Brain microvascular endothelial cell (primary cell): ENCODE measurements around the gene PKIG.

Experiments used
- DNase-seq: peaks from one replicate; pipeline ENCODE4 v3.0.0-alpha.2; 2020
- H3K27ac ChIP-seq: fragments of 250-450 bp; sonication (Bioruptor Pico); 2 replicates; pipeline ENCODE4 v1.5.1; 2020; ENCODE audit warnings: mild to moderate bottlenecking, moderate library complexity
- H3K27me3 ChIP-seq: fragments of 250-450 bp; sonication (Bioruptor Pico); replicated peaks from 2 replicates; pipeline ENCODE4 v1.5.1; 2020; ENCODE audit warnings: mild to moderate bottlenecking
- H3K36me3 ChIP-seq: fragments of 250-450 bp; sonication (Bioruptor Pico); replicated peaks from 2 replicates; pipeline ENCODE4 v1.5.1; 2020; ENCODE audit warnings: mild to moderate bottlenecking
- H3K4me3 ChIP-seq: 2 replicates; pipeline ENCODE4 v1.5.1; 2011; ENCODE audit warnings: low read depth, mild to moderate bottlenecking, control low read depth, low read length, moderate library complexity
- CTCF ChIP-seq: IDR thresholded peaks from 2 replicates; pipeline ENCODE4 v1.5.1; 2011; ENCODE audit warnings: low read depth, mild to moderate bottlenecking, moderate library complexity, low read length, control low read depth, inconsistent platforms; ENCODE audit errors: missing control alignments
- in situ Hi-C: cut with HindIII; loops from 2 replicates; pipeline ENCODE4 v1.10.0; 2017; ENCODE audit warnings: low sequenced_read_pairs, low pct_ligation_motif_present

Gene PKIG

GRCh38 chr20:44561876-44562275, 20.5 kb upstream of the PKIG start:
- no peak overlapping the region for H3K4me3 ChIP-seq
- H3K36me3 ChIP-seq = no peaks in the 10 kb centered on the region
- in situ Hi-C loops = no loop called here
- no peak for TF ChIP-seq CTCF
- H3K27me3 ChIP-seq = no peaks in the 10 kb centered on the region
- DNase-seq = no peak
- H3K27ac ChIP-seq = no peak overlapping the region

GRCh38 chr20:44566018-44566417, 16.4 kb upstream of the PKIG start:
- no peak overlapping the region for H3K27ac ChIP-seq
- no peak for DNase-seq
- no peak overlapping the region for H3K4me3 ChIP-seq
- no peaks in the 10 kb centered on the region for H3K27me3 ChIP-seq
- no peaks in the 10 kb centered on the region for H3K36me3 ChIP-seq
- no peak for TF ChIP-seq CTCF
- in situ Hi-C loops = no loop called here

GRCh38 chr20:44566811-44567210, 15.6 kb upstream of the PKIG start:
- Histone ChIP-seq H3K36me3 (no peaks in the 10 kb centered on the region), H3K27ac (no peak overlapping the region), H3K4me3 (no peak overlapping the region), H3K27me3 (no peaks in the 10 kb centered on the region)
- in situ Hi-C loops = no loop called here
- DNase-seq = no peak
- TF ChIP-seq CTCF = no peak

- H3K36me3 ChIP-seq = no peaks in the 10 kb centered on the region
- TF ChIP-seq CTCF = no peak
- no peak overlapping the region for H3K27ac ChIP-seq
- in situ Hi-C loops = no loop called here
- H3K4me3 ChIP-seq = no peak overlapping the region
- no peak for DNase-seq
- no peaks in the 10 kb centered on the region for H3K27me3 ChIP-seq
These were observed 12.0 kb upstream of the PKIG start for GRCh38 chr20:44570367-44570766.

- Histone ChIP-seq H3K27ac (no peak overlapping the region), H3K4me3 (no peak overlapping the region), H3K27me3 (no peaks in the 10 kb centered on the region), H3K36me3 (no peaks in the 10 kb centered on the region)
- TF ChIP-seq CTCF = no peak
- in situ Hi-C loops = no loop called here
- no peak for DNase-seq
These were observed 10.9 kb upstream of the PKIG start for GRCh38 chr20:44571362-44571988.
